ENCODE results near the gene ADIPOQ.
"Not testable (repeated sequence)": the region's sequence is repeated elsewhere in the genome, so short reads cannot be mapped to it uniquely, and the experiment has no call there.

ADIPOQ gene

GRCh38 chr3:186814100-186814499 lies 28.4 kb upstream of the ADIPOQ start:
- Histone ChIP-seq H3K36me3 (ENCODE audit: control insufficient read depth, insufficient read depth, low read length) (no peaks in the 10 kb centered on the region), H3K27ac (ENCODE audit: insufficient read depth, low read depth, low read length, poor library complexity, severe bottlenecking) (no peak overlapping the region), H3K9me3 (ENCODE audit: control insufficient read depth, low read length) (no peaks in the 10 kb centered on the region), H3K27me3 (ENCODE audit: control insufficient read depth, insufficient read depth, low read length, poor library complexity, severe bottlenecking) (no peaks in the 10 kb centered on the region), H3K4me1 (ENCODE audit: control insufficient read depth, insufficient read depth, low read length) (no peaks in the 10 kb centered on the region), H3K4me3 (ENCODE audit: insufficient read depth, low read depth, low read length) (no peak overlapping the region)
- WGBS, 2 experiments: 96 to 98% methylated on average over 4 of the region's 4 CpGs

- Histone ChIP-seq H3K4me1 (ENCODE audit: control insufficient read depth, insufficient read depth, low read length) (no peaks in the 10 kb centered on the region), H3K9me3 (ENCODE audit: control insufficient read depth, low read length) (no peaks in the 10 kb centered on the region), H3K4me3 (ENCODE audit: insufficient read depth, low read depth, low read length) (no peak overlapping the region), H3K27ac (ENCODE audit: insufficient read depth, low read depth, low read length, poor library complexity, severe bottlenecking) (no peak overlapping the region), H3K27me3 (ENCODE audit: control insufficient read depth, insufficient read depth, low read length, poor library complexity, severe bottlenecking) (no peaks in the 10 kb centered on the region), H3K36me3 (ENCODE audit: control insufficient read depth, insufficient read depth, low read length) (no peaks in the 10 kb centered on the region)
- 95 to 100% methylated on average over 1 of the region's 1 CpG for WGBS, 2 experiments
Measured at GRCh38 chr3:186815435-186815834, 27.1 kb upstream of the ADIPOQ start.

- H3K9me3 ChIP-seq (ENCODE audit: control insufficient read depth, low read length): no peaks in the 10 kb centered on the region
- H3K4me1 ChIP-seq (ENCODE audit: control insufficient read depth, insufficient read depth, low read length): no peaks in the 10 kb centered on the region
- WGBS, 2 experiments: 86 to 93% methylated on average over 5 of the region's 5 CpGs
- no peaks in the 10 kb centered on the region for H3K27me3 ChIP-seq (ENCODE audit: control insufficient read depth, insufficient read depth, low read length, poor library complexity, severe bottlenecking)
- no peak overlapping the region for H3K27ac ChIP-seq (ENCODE audit: insufficient read depth, low read depth, low read length, poor library complexity, severe bottlenecking)
- H3K4me3 ChIP-seq (ENCODE audit: insufficient read depth, low read depth, low read length): no peak overlapping the region
- no peaks in the 10 kb centered on the region for H3K36me3 ChIP-seq (ENCODE audit: control insufficient read depth, insufficient read depth, low read length)
Measured at GRCh38 chr3:186818516-186818915, 24.0 kb upstream of the ADIPOQ start.

GRCh38 chr3:186818956-186819355 lies 23.6 kb upstream of the ADIPOQ start:
- 95% methylated on average over 1 of the region's 1 CpG for WGBS, 2 experiments

GRCh38 chr3:186821429-186822387 lies 20.8 kb upstream of the ADIPOQ start:
- H3K27ac ChIP-seq (ENCODE audit: insufficient read depth, low read depth, low read length, poor library complexity, severe bottlenecking): no peak overlapping the region
- no peaks in the 10 kb centered on the region for H3K36me3 ChIP-seq (ENCODE audit: control insufficient read depth, insufficient read depth, low read length)
- 61 to 62% methylated on average over 9 to 11 of the region's 11 CpGs for WGBS, 2 experiments
- peaks cover 30% of the 10 kb centered on the region for H3K27me3 ChIP-seq (ENCODE audit: control insufficient read depth, insufficient read depth, low read length, poor library complexity, severe bottlenecking)
- H3K4me1 ChIP-seq (ENCODE audit: control insufficient read depth, insufficient read depth, low read length): peaks cover 19% of the 10 kb centered on the region
- H3K4me3 ChIP-seq (ENCODE audit: insufficient read depth, low read depth, low read length): no peak overlapping the region
- no peaks in the 10 kb centered on the region for H3K9me3 ChIP-seq (ENCODE audit: control insufficient read depth, low read length)

More at GRCh38 chr3:186818956-186819355, 23.6 kb upstream of the ADIPOQ start:
- no peak overlapping the region for H3K27ac ChIP-seq (ENCODE audit: insufficient read depth, low read depth, low read length, poor library complexity, severe bottlenecking)
- no peaks in the 10 kb centered on the region for H3K36me3 ChIP-seq (ENCODE audit: control insufficient read depth, insufficient read depth, low read length)
- H3K4me3 ChIP-seq (ENCODE audit: insufficient read depth, low read depth, low read length): no peak overlapping the region
- H3K27me3 ChIP-seq (ENCODE audit: control insufficient read depth, insufficient read depth, low read length, poor library complexity, severe bottlenecking): peaks cover 2% of the 10 kb centered on the region
- no peaks in the 10 kb centered on the region for H3K9me3 ChIP-seq (ENCODE audit: control insufficient read depth, low read length)
- peaks cover under 1% of the 10 kb centered on the region for H3K4me1 ChIP-seq (ENCODE audit: control insufficient read depth, insufficient read depth, low read length)

GRCh38 chr3:186822388-186822759 lies 20.1 kb upstream of the ADIPOQ start:
- Histone ChIP-seq H3K4me1 (ENCODE audit: control insufficient read depth, insufficient read depth, low read length) (peaks cover 19% of the 10 kb centered on the region), H3K27me3 (ENCODE audit: control insufficient read depth, insufficient read depth, low read length, poor library complexity, severe bottlenecking) (peaks cover 36% of the 10 kb centered on the region)
- H3K4me3 ChIP-seq (ENCODE audit: insufficient read depth, low read depth, low read length); H3K27ac ChIP-seq (ENCODE audit: insufficient read depth, low read depth, low read length, poor library complexity, severe bottlenecking); H3K9me3 ChIP-seq (ENCODE audit: control insufficient read depth, low read length); H3K36me3 ChIP-seq (ENCODE audit: control insufficient read depth, insufficient read depth, low read length): not testable (repeated sequence)
- WGBS, 2 experiments: 94% methylated on average over 1 of the region's 1 CpG

GRCh38 chr3:186823386-186823785 lies 19.1 kb upstream of the ADIPOQ start:
- H3K4me3 ChIP-seq (ENCODE audit: insufficient read depth, low read depth, low read length): no peak overlapping the region
- H3K27ac ChIP-seq (ENCODE audit: insufficient read depth, low read depth, low read length, poor library complexity, severe bottlenecking): no peak overlapping the region
- H3K4me1 ChIP-seq (ENCODE audit: control insufficient read depth, insufficient read depth, low read length): peaks cover 19% of the 10 kb centered on the region
- WGBS, 2 experiments: 91 to 98% methylated on average over 2 of the region's 2 CpGs
- H3K27me3 ChIP-seq (ENCODE audit: control insufficient read depth, insufficient read depth, low read length, poor library complexity, severe bottlenecking): peaks cover 46% of the 10 kb centered on the region
- H3K36me3 ChIP-seq (ENCODE audit: control insufficient read depth, insufficient read depth, low read length): no peaks in the 10 kb centered on the region
- H3K9me3 ChIP-seq (ENCODE audit: control insufficient read depth, low read length): no peaks in the 10 kb centered on the region

- peaks cover 22% of the 10 kb centered on the region for H3K4me1 ChIP-seq (ENCODE audit: control insufficient read depth, insufficient read depth, low read length)
- whole genome bisulfite sequencing, 2 experiments: 24 to 26% methylated on average over 18 of the region's 18 CpGs
- no peaks in the 10 kb centered on the region for H3K36me3 ChIP-seq (ENCODE audit: control insufficient read depth, insufficient read depth, low read length)
- H3K9me3 ChIP-seq (ENCODE audit: control insufficient read depth, low read length): no peaks in the 10 kb centered on the region
- H3K27me3 ChIP-seq (ENCODE audit: control insufficient read depth, insufficient read depth, low read length, poor library complexity, severe bottlenecking): peaks cover 58% of the 10 kb centered on the region
- H3K4me3 ChIP-seq (ENCODE audit: insufficient read depth, low read depth, low read length): peak overlapping the region; percentile 29
- H3K27ac ChIP-seq (ENCODE audit: insufficient read depth, low read depth, low read length, poor library complexity, severe bottlenecking): no peak overlapping the region
Measured at GRCh38 chr3:186824430-186825139, 17.9 kb upstream of the ADIPOQ start.

- Histone ChIP-seq H3K27me3 (ENCODE audit: control insufficient read depth, insufficient read depth, low read length, poor library complexity, severe bottlenecking) (peaks cover 66% of the 10 kb centered on the region), H3K4me1 (ENCODE audit: control insufficient read depth, insufficient read depth, low read length) (peaks cover 22% of the 10 kb centered on the region), H3K36me3 (ENCODE audit: control insufficient read depth, insufficient read depth, low read length) (no peaks in the 10 kb centered on the region), H3K9me3 (ENCODE audit: control insufficient read depth, low read length) (no peaks in the 10 kb centered on the region), H3K27ac (ENCODE audit: insufficient read depth, low read depth, low read length, poor library complexity, severe bottlenecking) (no peak overlapping the region), H3K4me3 (ENCODE audit: insufficient read depth, low read depth, low read length) (peak overlapping the region; percentile 29)
- 6% methylated on average over 23 of the region's 23 CpGs for WGBS, 2 experiments
Measured at GRCh38 chr3:186825294-186825821, 17.2 kb upstream of the ADIPOQ start.

GRCh38 chr3:186825872-186826409 lies 16.6 kb upstream of the ADIPOQ start:
- Histone ChIP-seq H3K27me3 (ENCODE audit: control insufficient read depth, insufficient read depth, low read length, poor library complexity, severe bottlenecking) (peaks cover 72% of the 10 kb centered on the region), H3K27ac (ENCODE audit: insufficient read depth, low read depth, low read length, poor library complexity, severe bottlenecking) (no peak overlapping the region), H3K36me3 (ENCODE audit: control insufficient read depth, insufficient read depth, low read length) (no peaks in the 10 kb centered on the region), H3K9me3 (ENCODE audit: control insufficient read depth, low read length) (no peaks in the 10 kb centered on the region), H3K4me3 (ENCODE audit: insufficient read depth, low read depth, low read length) (peak overlapping the region; percentile 29), H3K4me1 (ENCODE audit: control insufficient read depth, insufficient read depth, low read length) (peaks cover 22% of the 10 kb centered on the region)
- WGBS, 2 experiments: 27 to 34% methylated on average over 11 of the region's 11 CpGs
